ENCODE data around the gene SIX5. TPM values are rescaled to one million over a fixed set of nuclear protein-coding genes. Genes with fewer than 3 reads are reported as not detected.

Gene SIX5
- total RNA-seq, 1 donor from 2014 or later, result 23.5 TPM

GRCh38 chr19:45812297-45812696 lies 43.2 kb upstream of the SIX5 start:
- no peaks in the 10 kb centered on the region for H3K79me2 ChIP-seq (ENCODE audit: insufficient read depth, low read length)
- Mint-ChIP-seq H3K27me3 (ENCODE audit: low read depth, unreplicated experiment) (no peaks in the 10 kb centered on the region), H3K4me3 (ENCODE audit: unreplicated experiment) (peak overlapping the region; percentile 40), H3K9me3 (ENCODE audit: unreplicated experiment) (no peaks in the 10 kb centered on the region), H3K36me3 (ENCODE audit: low read depth, unreplicated experiment) (peaks cover 2% of the 10 kb centered on the region), H3K4me1 (ENCODE audit: low read depth, unreplicated experiment) (peaks cover 11% of the 10 kb centered on the region), H3K27ac (ENCODE audit: unreplicated experiment) (no peak overlapping the region)
- peaks cover 3% of the 10 kb centered on the region for H4K20me1 ChIP-seq (ENCODE audit: insufficient read depth, low read length)
- no peaks in the 10 kb centered on the region for H3K9me3 ChIP-seq (ENCODE audit: insufficient read depth, low read depth, low read length)
- H3K27ac ChIP-seq (ENCODE audit: low read depth, low read length), result no peak overlapping the region
- DNase-seq (ENCODE audit: low read depth) (no peak), FAIRE-seq (no peak)
- H3K27me3 ChIP-seq (ENCODE audit: insufficient read depth, low read length), result no peaks in the 10 kb centered on the region
- H2AFZ ChIP-seq (ENCODE audit: low read depth, low read length), result no peak overlapping the region
- H3K9ac ChIP-seq (ENCODE audit: low read length), result no peak overlapping the region
- no peaks in the 10 kb centered on the region for H3K36me3 ChIP-seq (ENCODE audit: insufficient read depth, low read length)
- no peak overlapping the region for H3K4me3 ChIP-seq (ENCODE audit: insufficient read depth, low read depth, low read length)
- TF ChIP-seq CTCF (IDR thresholded peaks at IDR 0.05; ENCODE audit: insufficient read depth, low read depth, low read length) (no peak), EZH2 (IDR thresholded peaks at IDR 0.05; ENCODE audit: insufficient read depth, low read length) (no peak)
- no peak overlapping the region for H3K4me2 ChIP-seq (ENCODE audit: low read length)
- peaks cover 13% of the 10 kb centered on the region for H3K4me1 ChIP-seq (ENCODE audit: insufficient read depth, low read length)

GRCh38 chr19:45809643-45810159 lies 40.6 kb upstream of the SIX5 start:
- no peak overlapping the region for H2AFZ ChIP-seq (ENCODE audit: low read depth, low read length)
- H3K36me3 ChIP-seq (ENCODE audit: insufficient read depth, low read length), result no peaks in the 10 kb centered on the region
- no peaks in the 10 kb centered on the region for H4K20me1 ChIP-seq (ENCODE audit: insufficient read depth, low read length)
- no peaks in the 10 kb centered on the region for H3K27me3 ChIP-seq (ENCODE audit: insufficient read depth, low read length)
- peak; percentile 73 for DNase-seq (ENCODE audit: low read depth)
- FAIRE-seq, result no peak
- peak overlapping the region; percentile 4 for H3K9ac ChIP-seq (ENCODE audit: low read length)
- no peaks in the 10 kb centered on the region for H3K9me3 ChIP-seq (ENCODE audit: insufficient read depth, low read depth, low read length)
- H3K4me1 ChIP-seq (ENCODE audit: insufficient read depth, low read length), result peaks cover 8% of the 10 kb centered on the region
- TF ChIP-seq EZH2 (IDR thresholded peaks at IDR 0.05; ENCODE audit: insufficient read depth, low read length) (no peak), CTCF (IDR thresholded peaks at IDR 0.05; ENCODE audit: insufficient read depth, low read depth, low read length) (no peak)
- H3K27ac Mint-ChIP-seq (ENCODE audit: unreplicated experiment), result peak overlapping the region; percentile 94
- H3K9me3 Mint-ChIP-seq (ENCODE audit: unreplicated experiment), result peaks cover 2% of the 10 kb centered on the region
- peaks cover 2% of the 10 kb centered on the region for H3K36me3 Mint-ChIP-seq (ENCODE audit: low read depth, unreplicated experiment)
- H3K79me2 ChIP-seq (ENCODE audit: insufficient read depth, low read length), result no peaks in the 10 kb centered on the region
- H3K4me3 Mint-ChIP-seq (ENCODE audit: unreplicated experiment), result no peak overlapping the region
- no peak overlapping the region for H3K4me3 ChIP-seq (ENCODE audit: insufficient read depth, low read depth, low read length)
- peak overlapping the region; percentile 15 for H3K27ac ChIP-seq (ENCODE audit: low read depth, low read length)
- H3K4me2 ChIP-seq (ENCODE audit: low read length), result peak overlapping the region; percentile 67
- peaks cover 9% of the 10 kb centered on the region for H3K4me1 Mint-ChIP-seq (ENCODE audit: low read depth, unreplicated experiment)
- no peaks in the 10 kb centered on the region for H3K27me3 Mint-ChIP-seq (ENCODE audit: low read depth, unreplicated experiment)

- H3K4me3 ChIP-seq (ENCODE audit: insufficient read depth, low read depth, low read length), result no peak overlapping the region
- FAIRE-seq (no peak), DNase-seq (ENCODE audit: low read depth) (no peak)
- no peaks in the 10 kb centered on the region for H3K27me3 ChIP-seq (ENCODE audit: insufficient read depth, low read length)
- Mint-ChIP-seq H3K4me3 (ENCODE audit: unreplicated experiment) (no peak overlapping the region), H3K36me3 (ENCODE audit: low read depth, unreplicated experiment) (no peaks in the 10 kb centered on the region), H3K27ac (ENCODE audit: unreplicated experiment) (no peak overlapping the region), H3K27me3 (ENCODE audit: low read depth, unreplicated experiment) (no peaks in the 10 kb centered on the region), H3K4me1 (ENCODE audit: low read depth, unreplicated experiment) (peaks cover 9% of the 10 kb centered on the region), H3K9me3 (ENCODE audit: unreplicated experiment) (peaks cover 2% of the 10 kb centered on the region)
- TF ChIP-seq EZH2 (IDR thresholded peaks at IDR 0.05; ENCODE audit: insufficient read depth, low read length) (no peak), CTCF (IDR thresholded peaks at IDR 0.05; ENCODE audit: insufficient read depth, low read depth, low read length) (no peak)
- no peak overlapping the region for H3K27ac ChIP-seq (ENCODE audit: low read depth, low read length)
- peaks cover 5% of the 10 kb centered on the region for H3K4me1 ChIP-seq (ENCODE audit: insufficient read depth, low read length)
- H3K9me3 ChIP-seq (ENCODE audit: insufficient read depth, low read depth, low read length), result no peaks in the 10 kb centered on the region
- H2AFZ ChIP-seq (ENCODE audit: low read depth, low read length), result no peak overlapping the region
- no peaks in the 10 kb centered on the region for H3K36me3 ChIP-seq (ENCODE audit: insufficient read depth, low read length)
- no peaks in the 10 kb centered on the region for H3K79me2 ChIP-seq (ENCODE audit: insufficient read depth, low read length)
- H3K4me2 ChIP-seq (ENCODE audit: low read length), result no peak overlapping the region
- no peaks in the 10 kb centered on the region for H4K20me1 ChIP-seq (ENCODE audit: insufficient read depth, low read length)
- H3K9ac ChIP-seq (ENCODE audit: low read length), result no peak overlapping the region
Observed at GRCh38 chr19:45805719-45806118, 36.7 kb upstream of the SIX5 start.
